ENCODE results near the gene FSD1L. TPM values are rescaled to one million over a fixed set of nuclear protein-coding genes. Genes with fewer than 3 reads are reported as not detected.

Gene FSD1L
- total RNA-seq, 2 donors from 2014 or later, result 3.4 to 4.6 TPM

DNA sequence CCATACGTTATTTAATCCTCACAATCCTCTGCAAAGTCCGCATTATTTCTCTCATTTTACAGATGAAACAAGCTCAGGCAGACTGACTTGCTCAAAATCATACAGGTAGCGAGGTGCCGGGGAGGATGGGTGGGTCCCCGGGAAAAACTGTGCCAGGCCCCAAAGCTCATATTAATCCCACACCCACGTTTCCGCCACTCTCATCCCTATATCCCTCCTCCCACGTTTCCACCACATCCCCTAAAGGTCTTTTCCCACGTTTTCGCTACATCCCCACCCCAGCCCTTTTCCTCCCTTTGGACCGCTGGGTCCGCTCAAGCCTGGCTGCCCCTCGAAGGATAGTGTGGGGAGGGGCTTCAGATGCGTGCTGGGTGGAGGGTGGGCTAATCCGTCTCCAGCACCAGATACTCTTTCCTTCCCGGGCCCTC is 434 bp upstream of the FSD1L start:
- no peaks in the 10 kb centered on the region for H3K36me3 Mint-ChIP-seq (ENCODE audit: low read depth)
- H3K9me3 Mint-ChIP-seq, result no peaks in the 10 kb centered on the region
- H3K4me3 Mint-ChIP-seq, result peak overlapping the region; percentile 87
- peak overlapping the region; percentile 66 for H3K27ac Mint-ChIP-seq
- no peaks in the 10 kb centered on the region for H3K27me3 Mint-ChIP-seq
- no peak for ATAC-seq (replicated peaks)
- no peaks in the 10 kb centered on the region for H3K4me1 Mint-ChIP-seq

DNA sequence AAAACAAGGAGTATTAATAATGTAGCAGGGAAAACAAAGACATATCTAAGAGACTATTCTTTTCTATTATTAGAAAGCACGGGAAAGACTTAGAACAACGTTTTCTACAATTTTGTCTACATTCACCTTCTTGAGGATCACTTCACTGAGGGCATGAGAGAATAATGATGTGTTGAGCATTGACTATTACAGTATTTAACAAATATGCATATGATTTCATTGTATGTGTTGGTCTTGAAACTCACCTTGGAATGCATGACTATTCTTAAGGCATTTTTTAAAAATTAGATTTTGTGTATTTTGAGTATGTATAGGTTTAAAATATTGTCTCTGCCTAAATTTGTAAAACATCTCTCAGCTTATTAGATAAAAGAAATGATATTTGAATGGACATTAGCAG is 1.2 kb downstream of the FSD1L start:
- H3K27ac Mint-ChIP-seq, result no peak overlapping the region
- no peaks in the 10 kb centered on the region for H3K4me1 Mint-ChIP-seq
- ATAC-seq (replicated peaks), result no peak
- H3K27me3 Mint-ChIP-seq, result no peaks in the 10 kb centered on the region
- peak overlapping the region; percentile 87 for H3K4me3 Mint-ChIP-seq
- no peaks in the 10 kb centered on the region for H3K36me3 Mint-ChIP-seq (ENCODE audit: low read depth)
- no peaks in the 10 kb centered on the region for H3K9me3 Mint-ChIP-seq

DNA sequence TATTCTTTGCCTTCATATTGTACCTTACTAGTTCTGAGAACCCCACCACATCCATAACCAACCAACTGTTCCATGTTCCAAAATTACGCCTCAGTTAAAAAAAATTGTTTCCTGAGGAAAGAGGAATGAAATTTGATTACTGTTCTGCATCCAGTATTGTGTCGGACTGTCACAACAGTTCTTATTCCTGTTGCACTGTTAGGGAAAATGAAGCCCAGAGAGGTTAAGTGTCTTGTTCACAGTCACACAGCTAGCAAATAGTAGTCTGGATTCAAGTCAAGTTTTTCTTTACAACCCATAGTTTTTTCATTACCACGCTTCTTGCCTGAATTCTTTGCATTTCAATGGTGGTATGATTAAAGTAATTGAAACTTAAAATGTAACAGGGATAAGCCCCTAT is 4.4 kb downstream of the FSD1L start:
- no peaks in the 10 kb centered on the region for H3K4me1 Mint-ChIP-seq
- no peak for ATAC-seq (replicated peaks)
- H3K27me3 Mint-ChIP-seq, result no peaks in the 10 kb centered on the region
- H3K9me3 Mint-ChIP-seq, result no peaks in the 10 kb centered on the region
- no peaks in the 10 kb centered on the region for H3K36me3 Mint-ChIP-seq (ENCODE audit: low read depth)
- no peak overlapping the region for H3K4me3 Mint-ChIP-seq
- no peak overlapping the region for H3K27ac Mint-ChIP-seq

DNA sequence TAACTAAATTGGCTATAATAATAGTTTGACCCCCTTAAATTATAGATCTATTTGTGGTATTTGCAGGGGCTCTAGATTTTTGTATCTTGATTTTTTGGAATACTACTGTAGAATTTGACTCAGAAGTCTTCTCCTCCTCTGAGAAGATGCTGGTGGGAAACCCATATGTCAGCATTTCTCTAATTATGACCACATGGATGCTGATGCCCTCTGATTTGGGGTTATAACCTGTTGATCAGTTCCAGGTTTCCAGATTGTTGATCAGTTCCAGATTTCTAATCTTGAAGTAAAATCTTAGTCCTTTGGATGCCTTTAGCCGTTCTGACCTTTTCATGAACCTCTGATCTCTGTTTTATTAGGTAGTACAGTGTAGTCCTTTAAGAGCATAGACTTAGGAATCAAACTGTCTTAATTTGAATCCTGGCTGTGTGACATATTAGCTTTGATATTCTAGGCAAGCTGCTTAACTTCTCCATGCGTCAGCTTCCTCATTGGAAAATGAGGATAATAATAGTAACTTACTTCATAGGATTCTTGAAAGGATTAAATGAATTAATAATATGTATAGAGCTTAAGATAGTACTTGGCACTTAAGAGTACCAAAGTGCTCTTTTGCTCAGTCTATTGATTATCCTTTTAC is 8.1 kb downstream of the FSD1L start:
- Mint-ChIP-seq H3K4me1 (no peaks in the 10 kb centered on the region), H3K36me3 (ENCODE audit: low read depth) (no peaks in the 10 kb centered on the region), H3K27me3 (no peaks in the 10 kb centered on the region), H3K4me3 (no peak overlapping the region), H3K27ac (no peak overlapping the region), H3K9me3 (no peaks in the 10 kb centered on the region)
- no peak for ATAC-seq (replicated peaks)

DNA sequence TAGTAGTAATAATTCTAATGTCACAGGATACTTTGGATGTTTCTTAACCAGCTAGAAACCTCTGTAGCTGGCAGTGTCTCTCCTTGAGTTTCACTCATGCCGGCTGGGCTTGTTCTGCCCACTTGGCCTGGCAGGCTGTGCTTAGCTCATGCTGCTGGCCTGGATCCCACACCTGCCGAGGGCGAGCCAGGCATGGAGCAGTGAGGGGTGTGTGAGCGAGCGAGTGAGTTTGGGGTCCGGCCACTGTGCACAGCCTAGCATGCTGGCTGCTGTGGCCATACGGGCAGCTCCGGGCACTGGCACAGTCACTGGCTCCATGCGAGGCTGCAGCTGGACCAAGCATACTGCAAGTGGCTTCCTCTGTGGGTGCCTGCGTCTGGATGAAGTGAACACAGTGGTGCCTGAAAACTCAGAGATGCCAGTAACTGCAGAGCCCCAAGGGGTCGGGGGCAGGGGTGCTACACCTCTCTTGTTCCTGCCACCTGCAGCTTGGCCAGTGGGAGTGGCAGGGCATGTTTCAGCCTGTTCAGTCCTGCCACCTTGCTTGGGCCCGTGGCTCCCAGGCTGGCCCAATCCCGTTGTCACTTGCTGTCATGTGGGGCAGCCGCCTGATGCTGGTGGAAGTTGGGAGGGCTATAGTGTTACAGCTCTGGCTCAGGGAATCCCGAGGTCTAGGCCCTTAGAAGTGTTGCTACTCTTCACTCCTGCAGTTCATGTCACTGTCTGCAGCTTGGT is 9.9 kb downstream of the FSD1L start:
- Mint-ChIP-seq H3K4me3 (no peak overlapping the region), H3K9me3 (no peaks in the 10 kb centered on the region), H3K4me1 (no peaks in the 10 kb centered on the region), H3K36me3 (ENCODE audit: low read depth) (no peaks in the 10 kb centered on the region), H3K27ac (no peak overlapping the region), H3K27me3 (no peaks in the 10 kb centered on the region)
- no peak for ATAC-seq (replicated peaks)

DNA sequence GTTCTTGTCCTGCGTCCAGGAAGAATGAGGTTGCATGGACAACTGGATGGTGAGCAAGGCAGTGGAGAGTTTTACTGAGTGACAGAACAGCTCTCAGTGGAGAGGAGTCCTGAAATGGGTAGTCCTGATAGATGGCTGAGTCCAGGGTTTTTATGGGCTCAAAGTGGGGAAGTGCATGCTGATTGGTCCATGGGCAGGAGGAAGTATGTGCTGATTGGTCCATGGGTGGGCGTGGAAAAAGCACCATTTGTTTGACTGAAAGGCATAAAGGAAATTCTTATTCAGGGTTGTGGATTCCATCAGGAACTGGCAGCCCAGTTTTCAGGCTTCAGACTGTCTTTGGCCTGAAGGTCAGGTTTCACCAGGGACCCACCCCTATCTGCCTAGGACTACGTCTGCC is 10.6 kb downstream of the FSD1L start:
- no peaks in the 10 kb centered on the region for H3K36me3 Mint-ChIP-seq (ENCODE audit: low read depth)
- no peak for ATAC-seq (replicated peaks)
- no peak overlapping the region for H3K27ac Mint-ChIP-seq
- no peak overlapping the region for H3K4me3 Mint-ChIP-seq
- no peaks in the 10 kb centered on the region for H3K9me3 Mint-ChIP-seq
- no peaks in the 10 kb centered on the region for H3K27me3 Mint-ChIP-seq
- H3K4me1 Mint-ChIP-seq, result no peaks in the 10 kb centered on the region

DNA sequence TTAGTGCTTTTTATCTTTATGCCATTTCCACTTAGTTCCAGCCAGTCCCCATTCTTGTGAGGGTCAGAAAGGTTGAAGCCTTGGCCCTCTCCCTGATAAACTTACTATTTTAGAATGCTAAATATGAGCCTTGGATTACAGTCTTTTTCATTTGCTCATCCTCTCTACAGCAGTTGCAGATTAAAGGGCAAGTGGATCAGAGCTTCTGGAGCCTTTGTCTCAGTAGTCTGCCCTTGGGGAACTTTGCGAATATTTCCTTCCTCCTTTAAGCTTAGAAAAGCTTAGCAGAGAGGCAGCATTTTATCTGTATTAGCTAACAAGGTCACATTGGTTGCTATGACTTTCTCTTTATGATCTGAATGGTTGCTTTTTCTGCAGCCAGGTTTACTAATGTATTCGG is 11.5 kb downstream of the FSD1L start:
- ATAC-seq (replicated peaks), result no peak
- H3K4me1 Mint-ChIP-seq, result no peaks in the 10 kb centered on the region
- H3K4me3 Mint-ChIP-seq, result no peak overlapping the region
- H3K27me3 Mint-ChIP-seq, result no peaks in the 10 kb centered on the region
- H3K36me3 Mint-ChIP-seq (ENCODE audit: low read depth), result peaks cover 5% of the 10 kb centered on the region
- H3K27ac Mint-ChIP-seq, result no peak overlapping the region
- no peaks in the 10 kb centered on the region for H3K9me3 Mint-ChIP-seq

DNA sequence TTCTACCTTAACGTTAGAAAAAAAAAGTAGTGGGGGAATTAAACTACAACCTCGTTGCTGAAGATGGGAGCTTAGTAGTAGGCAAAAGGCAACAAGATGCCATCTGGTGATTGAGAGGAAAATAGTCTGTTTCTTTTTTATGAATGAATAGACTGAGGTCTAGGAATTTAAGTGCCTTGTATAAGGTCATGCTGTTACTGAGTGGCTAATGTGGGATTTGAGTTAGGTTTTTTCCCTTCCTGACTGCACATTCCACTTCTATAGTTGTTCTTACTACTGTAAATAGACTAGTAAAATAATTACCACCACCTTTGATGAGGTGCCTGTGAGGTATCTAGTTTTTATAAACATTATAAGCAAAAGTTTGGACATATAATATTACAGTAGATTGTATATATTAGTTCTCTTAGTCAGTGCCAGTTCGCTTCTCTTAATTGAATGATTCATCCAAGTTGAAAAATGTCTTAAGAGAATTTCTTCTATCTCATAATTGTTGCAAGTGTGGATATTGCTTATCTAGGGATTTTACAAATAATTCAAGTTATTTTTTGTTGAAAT is 19.1 kb downstream of the FSD1L start:
- Mint-ChIP-seq H3K4me3 (no peak overlapping the region), H3K9me3 (no peaks in the 10 kb centered on the region), H3K36me3 (ENCODE audit: low read depth) (peaks cover 40% of the 10 kb centered on the region), H3K4me1 (no peaks in the 10 kb centered on the region), H3K27ac (no peak overlapping the region), H3K27me3 (no peaks in the 10 kb centered on the region)
- ATAC-seq (replicated peaks), result no peak

DNA sequence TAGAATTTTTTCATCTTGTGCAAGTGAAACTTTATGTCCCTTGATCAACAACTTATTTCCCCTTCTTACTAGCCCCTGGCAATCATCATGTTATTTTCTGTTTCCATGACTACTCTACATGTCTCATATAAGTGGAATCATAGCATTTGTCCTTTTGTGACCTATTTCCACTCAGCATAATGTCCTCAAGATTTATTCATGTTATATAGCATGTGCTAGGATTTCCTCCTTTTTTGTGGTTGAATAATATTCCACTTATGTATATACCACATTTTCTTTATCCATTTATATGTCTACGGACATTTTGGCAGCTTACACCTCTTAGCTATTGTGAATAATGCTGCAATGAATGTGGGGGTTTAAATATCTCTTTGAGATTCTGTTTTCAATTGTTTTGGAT is 21.0 kb downstream of the FSD1L start:
- peaks cover 40% of the 10 kb centered on the region for H3K36me3 Mint-ChIP-seq (ENCODE audit: low read depth)

DNA sequence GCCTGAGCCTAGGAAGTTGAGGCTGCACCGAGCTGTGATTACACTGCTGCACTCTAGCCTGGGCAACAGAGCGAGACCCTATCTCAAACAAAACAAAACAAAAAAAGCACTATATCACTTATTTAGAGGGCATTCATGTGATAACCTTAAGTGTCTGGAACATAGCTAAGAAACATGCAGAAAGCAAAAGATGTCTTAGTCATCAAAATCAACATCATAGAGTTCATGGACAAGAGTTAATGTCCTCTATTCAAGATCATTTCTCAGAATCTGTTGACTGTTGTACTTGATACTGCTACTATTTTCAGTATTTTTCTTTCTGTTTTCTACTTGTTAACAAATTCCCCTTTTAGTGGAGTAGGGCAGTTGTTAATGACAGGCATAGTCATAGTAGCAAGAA is 25.4 kb downstream of the FSD1L start:
- H3K4me1 Mint-ChIP-seq, result no peaks in the 10 kb centered on the region
- H3K9me3 Mint-ChIP-seq, result no peaks in the 10 kb centered on the region
- H3K4me3 Mint-ChIP-seq, result no peak overlapping the region
- H3K36me3 Mint-ChIP-seq (ENCODE audit: low read depth), result peaks cover 19% of the 10 kb centered on the region
- no peak for ATAC-seq (replicated peaks)
- no peak overlapping the region for H3K27ac Mint-ChIP-seq
- H3K27me3 Mint-ChIP-seq, result no peaks in the 10 kb centered on the region

More for the DNA sequence above, 21.0 kb downstream of the FSD1L start:
- H3K4me1 Mint-ChIP-seq, result no peaks in the 10 kb centered on the region
- no peak overlapping the region for H3K27ac Mint-ChIP-seq
- no peaks in the 10 kb centered on the region for H3K27me3 Mint-ChIP-seq
- ATAC-seq (replicated peaks), result no peak
- no peaks in the 10 kb centered on the region for H3K9me3 Mint-ChIP-seq
- no peak overlapping the region for H3K4me3 Mint-ChIP-seq

DNA sequence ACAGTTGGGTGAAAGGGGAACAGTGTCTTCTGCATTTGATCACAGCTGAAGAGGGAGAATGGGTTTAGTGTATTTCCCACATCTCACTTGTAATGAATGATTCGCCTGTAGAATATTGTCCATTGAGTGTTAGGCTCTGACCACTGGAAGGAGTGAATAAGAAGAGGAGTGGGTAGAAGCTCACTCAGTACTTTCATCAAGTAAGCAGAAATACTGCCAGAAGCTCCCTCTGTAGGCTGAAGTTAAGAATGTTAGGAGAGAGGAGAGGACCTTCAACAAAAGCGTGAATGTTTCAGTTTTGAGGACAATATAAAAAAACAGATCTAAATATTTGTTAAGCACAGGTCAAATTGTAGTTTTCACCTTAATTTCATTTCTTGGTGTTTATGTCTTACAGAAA is 27.5 kb downstream of the FSD1L start:
- peak; percentile 65 for ATAC-seq (replicated peaks)
- Mint-ChIP-seq H3K4me3 (no peak overlapping the region), H3K9me3 (no peaks in the 10 kb centered on the region), H3K4me1 (no peaks in the 10 kb centered on the region), H3K27me3 (no peaks in the 10 kb centered on the region), H3K36me3 (ENCODE audit: low read depth) (peaks cover 6% of the 10 kb centered on the region), H3K27ac (no peak overlapping the region)

DNA sequence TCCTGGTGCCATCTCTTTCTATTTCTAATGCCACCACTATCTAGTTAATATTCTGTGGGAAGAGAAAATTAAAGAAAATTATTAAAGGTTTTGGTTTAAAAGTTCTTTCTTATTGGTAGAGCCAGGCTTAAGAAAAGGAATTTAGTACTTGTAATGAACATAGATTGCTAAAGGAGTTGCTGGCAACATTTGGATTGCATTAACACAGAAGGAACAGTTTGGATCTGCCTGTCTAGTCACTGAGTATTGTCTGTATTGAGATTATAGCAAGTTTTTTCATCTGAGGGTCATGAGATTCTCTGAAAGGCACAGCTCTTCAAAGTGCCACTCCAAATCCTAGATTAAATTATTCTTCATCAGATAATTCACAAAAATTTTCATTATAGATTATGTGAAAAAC is 32.0 kb downstream of the FSD1L start:
- ATAC-seq (replicated peaks), result no peak
- H3K4me3 Mint-ChIP-seq, result no peak overlapping the region
- H3K4me1 Mint-ChIP-seq, result no peaks in the 10 kb centered on the region
- H3K27me3 Mint-ChIP-seq, result no peaks in the 10 kb centered on the region
- no peaks in the 10 kb centered on the region for H3K36me3 Mint-ChIP-seq (ENCODE audit: low read depth)
- no peaks in the 10 kb centered on the region for H3K9me3 Mint-ChIP-seq
- H3K27ac Mint-ChIP-seq, result no peak overlapping the region

DNA sequence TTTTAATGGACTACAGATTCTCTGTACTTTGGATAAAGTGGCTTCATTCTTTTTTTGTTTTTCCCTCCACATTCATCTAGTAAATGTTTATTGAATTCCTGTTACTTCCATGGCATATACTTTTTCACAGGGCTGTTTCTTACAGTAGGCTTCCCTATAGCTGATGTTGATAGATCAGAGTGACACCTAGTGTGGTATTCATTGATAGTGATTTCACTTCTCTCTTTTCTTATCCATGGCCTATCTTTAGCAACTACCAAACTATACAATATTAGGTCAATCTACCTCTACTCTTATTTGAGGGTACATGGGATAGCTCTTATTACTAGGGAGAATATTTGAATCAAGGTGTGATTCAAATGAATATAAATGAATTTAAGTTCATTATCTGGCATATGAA is 35.8 kb downstream of the FSD1L start:
- Mint-ChIP-seq H3K36me3 (ENCODE audit: low read depth) (no peaks in the 10 kb centered on the region), H3K27ac (no peak overlapping the region), H3K9me3 (no peaks in the 10 kb centered on the region), H3K4me3 (no peak overlapping the region), H3K4me1 (no peaks in the 10 kb centered on the region), H3K27me3 (no peaks in the 10 kb centered on the region)
- no peak for ATAC-seq (replicated peaks)

DNA sequence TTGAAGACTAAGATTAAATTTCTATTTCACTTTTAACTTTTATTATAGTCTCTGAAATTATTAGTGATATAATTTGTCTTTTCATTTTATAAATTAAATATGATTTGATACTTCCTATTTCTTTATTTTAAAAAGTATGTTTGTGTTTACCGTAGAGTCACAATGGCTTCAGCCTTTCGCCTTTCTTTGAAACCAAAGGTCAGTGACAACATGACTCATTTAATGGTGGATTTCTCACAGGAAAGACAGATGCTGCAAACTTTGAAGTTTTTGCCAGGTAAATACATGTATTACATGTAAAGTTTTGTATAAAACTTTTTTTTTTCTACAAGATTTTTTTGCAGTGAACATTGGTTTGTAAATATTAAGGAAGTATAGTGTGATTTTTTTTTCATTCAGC is 36.4 kb downstream of the FSD1L start:
- no peaks in the 10 kb centered on the region for H3K36me3 Mint-ChIP-seq (ENCODE audit: low read depth)
- no peak overlapping the region for H3K4me3 Mint-ChIP-seq
- H3K9me3 Mint-ChIP-seq, result no peaks in the 10 kb centered on the region
- ATAC-seq (replicated peaks), result no peak
- H3K27me3 Mint-ChIP-seq, result no peaks in the 10 kb centered on the region
- no peak overlapping the region for H3K27ac Mint-ChIP-seq
- H3K4me1 Mint-ChIP-seq, result no peaks in the 10 kb centered on the region

DNA sequence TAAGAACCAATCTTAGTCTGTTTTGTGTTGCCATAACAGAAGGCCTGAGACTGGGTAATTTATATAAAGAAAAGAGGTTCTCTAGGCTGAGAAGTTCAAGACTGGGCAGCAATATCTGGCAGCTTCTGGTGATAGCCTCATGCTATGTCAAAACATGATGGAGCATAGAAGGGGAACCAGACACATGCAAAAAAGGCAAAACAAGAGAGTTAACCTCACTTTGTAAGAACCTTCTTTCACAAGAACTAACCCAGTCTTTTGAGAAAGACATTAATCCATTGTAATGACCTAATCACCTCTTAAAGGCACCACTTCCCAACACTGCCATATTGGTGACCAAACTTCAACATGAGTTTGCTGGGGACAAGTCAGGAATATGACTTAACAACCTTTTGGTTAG is 37.3 kb downstream of the FSD1L start:
- H3K36me3 Mint-ChIP-seq (ENCODE audit: low read depth), result no peaks in the 10 kb centered on the region
- no peak for ATAC-seq (replicated peaks)
- H3K4me1 Mint-ChIP-seq, result no peaks in the 10 kb centered on the region
- no peaks in the 10 kb centered on the region for H3K9me3 Mint-ChIP-seq
- H3K4me3 Mint-ChIP-seq, result no peak overlapping the region
- no peak overlapping the region for H3K27ac Mint-ChIP-seq
- H3K27me3 Mint-ChIP-seq, result no peaks in the 10 kb centered on the region
